D341Med (cell line): ENCODE results near the gene RNU6-9.

Experiments used
- DNase-seq: peaks from one replicate; pipeline ENCODE4 v3.0.0; 2012; ENCODE audit warnings: low spot score

The RNU6-9 gene

GRCh38 chr19:919199-920050 lies 26.1 kb downstream of the RNU6-9 start:
- DNase-seq, result no peak

GRCh38 chr19:920051-920864 lies 27.0 kb downstream of the RNU6-9 start:
- DNase-seq, result peak; percentile 58

- no peak for DNase-seq
Observed at GRCh38 chr19:924553-925086, 31.3 kb downstream of the RNU6-9 start.

GRCh38 chr19:925087-925525 lies 31.8 kb downstream of the RNU6-9 start:
- peak; percentile 62 for DNase-seq

GRCh38 chr19:925526-926322 lies 32.4 kb downstream of the RNU6-9 start, which contains the start of gene ARID3A:
Gene ARID3A (plus strand): TSS chr19:926035. CDS start chr19:929529, 3,494 bp downstream.
- peak; percentile 93 for DNase-seq

- no peak for DNase-seq
Observed at GRCh38 chr19:926323-926588, 33.0 kb downstream of the RNU6-9 start.

GRCh38 chr19:926589-927350 lies 33.5 kb downstream of the RNU6-9 start:
- peak; percentile 64 for DNase-seq

- no peak for DNase-seq
Observed at GRCh38 chr19:927351-927779, 34.1 kb downstream of the RNU6-9 start.

GRCh38 chr19:927780-928401 lies 34.6 kb downstream of the RNU6-9 start:
- no peak for DNase-seq

GRCh38 chr19:928471-929202 lies 35.4 kb downstream of the RNU6-9 start:
- DNase-seq, result peak; percentile 84

- DNase-seq, result no peak
Observed at GRCh38 chr19:929203-929890, 36.1 kb downstream of the RNU6-9 start.

GRCh38 chr19:929891-930258 lies 36.6 kb downstream of the RNU6-9 start:
- no peak for DNase-seq

- no peak for DNase-seq
Observed at GRCh38 chr19:931860-932647, 38.8 kb downstream of the RNU6-9 start.

- DNase-seq, result no peak
Observed at GRCh38 chr19:932648-933552, 39.6 kb downstream of the RNU6-9 start.

- no peak for DNase-seq
Observed at GRCh38 chr19:933553-933882, 40.2 kb downstream of the RNU6-9 start.

- no peak for DNase-seq
Observed at GRCh38 chr19:934197-934840, 41.0 kb downstream of the RNU6-9 start.

- DNase-seq, result no peak
Observed at GRCh38 chr19:934865-935479, 41.7 kb downstream of the RNU6-9 start.
